Bronchial epithelial cell (primary cell): ENCODE data around the gene GALK2. TPM values are rescaled to one million over a fixed set of nuclear protein-coding genes. Genes with fewer than 3 reads are reported as not detected.
"Not testable (repeated sequence)": the region's sequence is repeated elsewhere in the genome, so short reads cannot be mapped to it uniquely, and the experiment has no call there.

ENCODE experiments used
- DNase-seq: peaks from one replicate; pipeline ENCODE4 v3.0.0-alpha.2; 2010; ENCODE audit warnings: low read depth
- FAIRE-seq: peaks from 2 replicates; lab custom pipeline; 2011; peaks lifted over from hg19 to GRCh38; lab: Jason Lieb, UNC
- H3K27me3 ChIP-seq: 2 replicates; pipeline ENCODE4 v1.5.1; 2011; ENCODE audit warnings: low read length; ENCODE audit not compliant: control insufficient read depth, insufficient read depth
- H3K36me3 ChIP-seq: 2 replicates; pipeline ENCODE4 v1.5.1; 2011; ENCODE audit warnings: low read length; ENCODE audit not compliant: control insufficient read depth, insufficient read depth
- H3K4me3 ChIP-seq: 2 replicates; pipeline ENCODE4 v1.5.1; 2011; ENCODE audit warnings: mild to moderate bottlenecking, low read depth, low read length, control low read depth
- total RNA-seq: library from RNA; depleted of rRNA; stranded (reverse); fragments of >200 nt; gene quantifications from 2 replicates; pipeline ENCODE4 v1.2.1, GENCODE V29; 2014
- TF ChIP-seq, protein P1 (sequence below): IDR thresholded peaks from 2 replicates; pipeline ENCODE4 v1.5.1; 2011; ENCODE audit warnings: mild to moderate bottlenecking, moderate library complexity, low read length, control low read depth, inconsistent platforms; ENCODE audit not compliant: insufficient read depth, severe bottlenecking

The GALK2 gene
- total RNA-seq, 1 donor from 2014 or later, result 67.9 TPM

DNA sequence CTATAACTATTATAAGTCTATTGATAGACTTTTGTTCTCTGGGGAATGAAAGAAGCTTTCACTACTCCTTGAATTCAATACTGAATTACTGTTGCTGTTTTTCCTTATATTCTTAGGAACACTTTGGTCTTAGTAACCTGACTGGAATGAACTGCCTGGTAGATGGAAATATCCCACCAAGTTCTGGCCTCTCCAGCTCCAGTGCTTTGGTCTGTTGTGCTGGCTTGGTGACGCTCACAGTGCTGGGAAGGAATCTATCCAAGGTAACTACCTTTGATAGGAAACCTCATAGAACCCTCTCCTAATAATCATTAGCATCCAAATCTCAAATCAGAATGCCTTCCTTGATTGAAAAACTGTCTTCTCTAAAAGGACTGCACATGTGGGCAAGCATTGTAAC is 69.1 kb downstream of the GALK2 start:
- no peak for FAIRE-seq
- TF ChIP-seq, protein P1, sequence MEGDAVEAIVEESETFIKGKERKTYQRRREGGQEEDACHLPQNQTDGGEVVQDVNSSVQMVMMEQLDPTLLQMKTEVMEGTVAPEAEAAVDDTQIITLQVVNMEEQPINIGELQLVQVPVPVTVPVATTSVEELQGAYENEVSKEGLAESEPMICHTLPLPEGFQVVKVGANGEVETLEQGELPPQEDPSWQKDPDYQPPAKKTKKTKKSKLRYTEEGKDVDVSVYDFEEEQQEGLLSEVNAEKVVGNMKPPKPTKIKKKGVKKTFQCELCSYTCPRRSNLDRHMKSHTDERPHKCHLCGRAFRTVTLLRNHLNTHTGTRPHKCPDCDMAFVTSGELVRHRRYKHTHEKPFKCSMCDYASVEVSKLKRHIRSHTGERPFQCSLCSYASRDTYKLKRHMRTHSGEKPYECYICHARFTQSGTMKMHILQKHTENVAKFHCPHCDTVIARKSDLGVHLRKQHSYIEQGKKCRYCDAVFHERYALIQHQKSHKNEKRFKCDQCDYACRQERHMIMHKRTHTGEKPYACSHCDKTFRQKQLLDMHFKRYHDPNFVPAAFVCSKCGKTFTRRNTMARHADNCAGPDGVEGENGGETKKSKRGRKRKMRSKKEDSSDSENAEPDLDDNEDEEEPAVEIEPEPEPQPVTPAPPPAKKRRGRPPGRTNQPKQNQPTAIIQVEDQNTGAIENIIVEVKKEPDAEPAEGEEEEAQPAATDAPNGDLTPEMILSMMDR, result no peak

DNA sequence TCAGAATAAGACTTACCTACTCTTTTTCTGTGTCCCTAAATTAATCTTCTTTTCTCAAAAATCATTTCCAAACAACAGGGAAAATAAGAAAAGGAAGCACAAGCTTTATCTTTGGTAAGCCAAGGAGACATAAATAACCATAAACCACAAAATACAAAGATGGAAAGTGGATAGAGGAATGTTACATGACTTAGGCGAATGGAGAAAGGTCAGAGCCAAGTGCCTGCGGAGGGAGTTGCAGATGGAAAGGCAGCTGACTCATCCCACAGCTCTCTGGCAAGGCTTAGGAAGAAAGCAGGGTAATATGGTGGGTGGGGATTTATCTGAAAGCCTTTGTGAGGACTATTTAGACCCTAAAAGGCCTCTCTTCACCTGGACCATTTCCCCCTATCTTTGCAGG is 72.8 kb downstream of the GALK2 start:
- H3K4me3 ChIP-seq, result no peak overlapping the region
- FAIRE-seq, result no peak
- TF ChIP-seq, protein P1, result no peak
- no peaks in the 10 kb centered on the region for H3K27me3 ChIP-seq
- peaks cover 2% of the 10 kb centered on the region for H3K36me3 ChIP-seq
- DNase-seq, result no peak

More for the DNA sequence above, 69.1 kb downstream of the GALK2 start:
- H3K4me3 ChIP-seq, result no peak overlapping the region
- H3K27me3 ChIP-seq, result no peaks in the 10 kb centered on the region
- no peak for DNase-seq
- H3K36me3 ChIP-seq, result peaks cover 2% of the 10 kb centered on the region

DNA sequence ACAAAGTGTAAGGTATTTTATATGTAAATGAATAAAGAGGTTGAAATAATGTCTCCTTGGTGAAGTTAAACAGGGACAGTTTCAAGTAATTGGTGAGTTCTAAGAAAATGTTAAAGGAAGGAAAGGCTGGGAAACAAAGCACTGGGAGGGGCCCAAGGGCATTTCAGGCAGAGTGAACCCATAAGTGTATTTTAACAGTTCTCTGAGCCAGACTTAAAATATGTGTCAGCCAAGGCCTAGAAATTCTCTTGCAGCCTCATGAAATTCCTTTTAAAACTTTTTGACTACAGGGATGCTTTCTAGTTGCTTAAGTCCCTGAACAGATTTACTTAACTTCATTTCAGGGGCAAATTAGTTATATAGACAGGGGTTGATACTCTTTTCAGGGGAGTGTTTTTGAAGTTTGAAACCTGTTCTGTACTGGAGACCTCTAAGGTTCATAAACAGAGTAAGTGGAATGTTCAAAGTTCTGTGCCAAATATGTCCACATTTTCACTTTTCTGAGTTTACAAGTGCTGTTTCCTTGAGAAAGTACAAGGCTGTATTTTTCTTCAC is 77.6 kb downstream of the GALK2 start:
- TF ChIP-seq, protein P1, result no peak
- FAIRE-seq, result no peak
- DNase-seq, result no peak

DNA sequence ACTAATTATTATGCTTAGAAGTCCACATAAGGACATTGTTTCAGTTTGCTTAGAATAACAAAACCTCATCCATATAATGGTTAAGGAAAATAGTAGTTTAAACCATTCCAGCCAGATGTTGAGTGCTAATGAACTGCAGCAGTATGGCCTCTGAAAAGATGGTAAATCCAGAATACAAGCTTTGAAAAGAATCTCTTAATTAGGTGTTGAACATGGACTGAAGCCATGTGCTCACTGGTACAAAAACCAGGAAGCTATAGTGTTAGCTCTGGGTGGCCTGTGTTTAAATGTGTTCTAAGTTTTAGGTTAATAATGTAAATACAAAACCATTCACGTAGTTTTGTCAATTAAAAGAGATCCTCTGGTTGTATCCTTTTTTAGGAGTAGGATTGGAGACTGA is 78.2 kb downstream of the GALK2 start:
- Histone ChIP-seq H3K27me3 (no peaks in the 10 kb centered on the region), H3K36me3 (no peaks in the 10 kb centered on the region), H3K4me3 (no peak overlapping the region)
- TF ChIP-seq, protein P1, result no peak
- FAIRE-seq (no peak), DNase-seq (no peak)

More for the DNA sequence above, 77.6 kb downstream of the GALK2 start:
- no peak overlapping the region for H3K4me3 ChIP-seq
- H3K36me3 ChIP-seq, result peaks cover 2% of the 10 kb centered on the region
- H3K27me3 ChIP-seq, result no peaks in the 10 kb centered on the region

DNA sequence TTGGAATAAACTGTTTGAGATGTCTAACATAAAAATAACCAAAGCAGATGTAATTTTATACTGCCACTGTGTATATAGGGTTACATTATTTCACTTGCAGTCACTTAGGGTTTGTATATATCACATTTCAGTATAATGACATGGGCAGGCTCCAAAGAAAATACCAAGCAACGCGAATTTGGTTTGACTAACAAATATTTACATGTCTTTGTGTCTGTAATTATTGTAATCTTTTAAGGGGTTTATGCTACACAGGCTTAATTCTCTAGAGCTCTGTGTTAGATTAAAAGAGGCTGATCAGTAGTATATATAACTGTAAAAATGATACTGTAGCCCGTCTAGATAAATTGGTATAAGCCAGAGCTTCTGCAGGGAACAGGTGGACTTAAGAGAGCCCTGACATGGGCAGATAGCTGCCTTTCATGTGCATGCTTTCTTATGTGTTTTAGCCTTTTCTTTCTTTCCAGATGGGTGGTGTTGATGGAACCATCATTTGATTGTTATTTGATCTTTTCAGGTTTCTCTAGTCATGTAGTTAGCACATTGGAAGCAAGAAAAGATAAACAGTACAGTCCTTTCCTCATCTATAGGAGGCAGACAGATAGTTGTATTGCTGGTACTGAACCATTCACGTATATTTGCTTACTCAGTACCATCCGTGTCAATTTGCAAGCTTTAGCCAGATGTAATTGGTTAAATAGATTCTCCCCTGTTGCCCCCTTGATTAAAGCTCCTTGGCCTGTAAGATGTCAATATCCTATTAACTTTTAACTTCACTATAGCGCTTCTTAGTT is 86.1 kb downstream of the GALK2 start:
- TF ChIP-seq, protein P1, result no peak
- Histone ChIP-seq H3K27me3 (no peaks in the 10 kb centered on the region), H3K4me3 (no peak overlapping the region), H3K36me3 (no peaks in the 10 kb centered on the region)
- no peak for DNase-seq
- FAIRE-seq, result no peak

DNA sequence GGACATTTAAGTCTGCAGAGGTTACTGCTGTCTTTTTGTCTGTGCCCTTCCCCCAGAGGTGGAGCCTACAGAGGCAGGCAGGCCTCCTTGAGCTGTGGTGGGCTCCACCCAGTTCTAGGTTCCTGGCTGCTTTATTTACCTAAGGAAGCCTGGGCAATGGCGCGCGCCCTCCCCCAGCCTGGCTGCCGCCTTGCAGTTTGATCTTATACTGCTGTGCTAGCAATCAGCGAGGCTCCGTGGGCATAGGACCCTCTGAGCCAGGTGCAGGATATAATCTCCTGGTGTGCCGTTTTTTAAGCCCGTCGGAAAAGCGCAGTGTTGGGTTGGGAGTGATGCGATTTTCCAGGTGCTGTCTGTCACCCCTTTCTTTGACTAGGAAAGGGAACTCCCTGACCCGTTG is 95.1 kb downstream of the GALK2 start:
- FAIRE-seq, H3K4me3 ChIP-seq, H3K36me3 ChIP-seq, DNase-seq, H3K27me3 ChIP-seq: not testable (repeated sequence)
